Hepatocyte (in vitro differentiated cells): ENCODE results near the gene IFI30. TPM values are rescaled to one million over a fixed set of nuclear protein-coding genes. Genes with fewer than 3 reads are reported as not detected.
"Not testable (repeated sequence)": the region's sequence is repeated elsewhere in the genome, so short reads cannot be mapped to it uniquely, and the experiment has no call there.

Experiments used
- DNase-seq: peaks from one replicate; pipeline ENCODE4 v3.0.0-alpha.2; 2016; ENCODE audit warnings: low spot score
- H2AFZ ChIP-seq: fragments of 200-600 bp; sonication (generic); 2 replicates; pipeline ENCODE4 v1.6.0; 2016; ENCODE audit warnings: antibody characterized with exemption, mild to moderate bottlenecking
- H3K27ac ChIP-seq: fragments of 200-600 bp; sonication (generic); 2 replicates; pipeline ENCODE4 v1.5.1; 2016; ENCODE audit warnings: mild to moderate bottlenecking
- H3K27me3 ChIP-seq: fragments of 200-600 bp; sonication (generic); 2 replicates; pipeline ENCODE4 v1.6.1; 2016
- H3K36me3 ChIP-seq: fragments of 200-600 bp; sonication (generic); replicated peaks from 2 replicates; pipeline ENCODE4 v1.5.1; 2016; ENCODE audit warnings: low read depth; ENCODE audit not compliant: insufficient read depth
- H3K4me1 ChIP-seq: fragments of 200-600 bp; sonication (generic); 2 replicates; pipeline ENCODE4 v1.5.1; 2016; ENCODE audit warnings: mild to moderate bottlenecking, moderate library complexity; ENCODE audit not compliant: insufficient read depth
- H3K4me2 ChIP-seq: fragments of 200-600 bp; sonication (generic); 2 replicates; pipeline ENCODE4 v1.6.0; 2016
- H3K4me3 ChIP-seq: fragments of 200-600 bp; sonication (generic); 2 replicates; pipeline ENCODE4 v1.5.1; 2016; ENCODE audit warnings: mild to moderate bottlenecking
- H3K79me2 ChIP-seq: fragments of 200-600 bp; sonication (generic); 2 replicates; pipeline ENCODE4 v1.6.0; 2017; ENCODE audit warnings: mild to moderate bottlenecking
- H3K9me2 ChIP-seq: fragments of 200-600 bp; sonication (generic); replicated peaks from 2 replicates; pipeline ENCODE4 v1.6.0; 2017; ENCODE audit warnings: mild to moderate bottlenecking; ENCODE audit not compliant: insufficient read depth
- H3K9me3 ChIP-seq: fragments of 200-600 bp; sonication (generic); 2 replicates; pipeline ENCODE4 v1.5.1; 2016; ENCODE audit warnings: low read depth, mild to moderate bottlenecking
- H4K20me1 ChIP-seq: fragments of 200-600 bp; sonication (generic); 2 replicates; pipeline ENCODE4 v1.6.0; 2016; ENCODE audit warnings: mild to moderate bottlenecking; ENCODE audit not compliant: insufficient read depth, poor library complexity, severe bottlenecking
- EZH2 ChIP-seq: fragments of 200-600 bp; sonication (generic); IDR thresholded peaks from 2 replicates; pipeline ENCODE4 v1.6.1; 2016; ENCODE audit warnings: antibody characterized with exemption, mild to moderate bottlenecking, borderline replicate concordance
- EZH2phosphoT487 ChIP-seq: fragments of 200-600 bp; sonication (generic); IDR thresholded peaks from one replicate; pipeline ENCODE4 v1.6.1; 2018; ENCODE audit warnings: antibody characterized with exemption, mild to moderate bottlenecking, low read depth, moderate library complexity; ENCODE audit not compliant: unreplicated experiment, severe bottlenecking
- WGBS: methylation state at CpG from one replicate; pipeline ENCODE4 v1.1.6; 2016; ENCODE audit warnings: low lambda C conversion rate; ENCODE audit errors: missing lambda C conversion rate; 5-methylcytosine and 5-hydroxymethylcytosine counted together
- polyA plus RNA-seq: library from polyadenylated mRNA; unstranded; fragments of >200 nt; fragmentation: Nextera tagmentation; extraction: Ambion mirVana; gene quantifications from 2 replicates; pipeline ENCODE4 v1.2.1, GENCODE V29; 2016
- total RNA-seq: library from RNA; depleted of rRNA; stranded (reverse); fragments of >200 nt; gene quantifications from 2 replicates; pipeline ENCODE4 v1.2.3, GENCODE V29; 2014
- TF ChIP-seq, protein P1 (sequence below): fragments of 200-600 bp; sonication (generic); IDR thresholded peaks from 2 replicates; pipeline ENCODE4 v1.5.1; 2016; ENCODE audit warnings: antibody characterized with exemption, mild to moderate bottlenecking; ENCODE audit not compliant: poor library complexity

Gene IFI30
- total and polyA plus RNA-seq, 2 experiments from 2014 or later, result 95.7 to 170 TPM

DNA sequence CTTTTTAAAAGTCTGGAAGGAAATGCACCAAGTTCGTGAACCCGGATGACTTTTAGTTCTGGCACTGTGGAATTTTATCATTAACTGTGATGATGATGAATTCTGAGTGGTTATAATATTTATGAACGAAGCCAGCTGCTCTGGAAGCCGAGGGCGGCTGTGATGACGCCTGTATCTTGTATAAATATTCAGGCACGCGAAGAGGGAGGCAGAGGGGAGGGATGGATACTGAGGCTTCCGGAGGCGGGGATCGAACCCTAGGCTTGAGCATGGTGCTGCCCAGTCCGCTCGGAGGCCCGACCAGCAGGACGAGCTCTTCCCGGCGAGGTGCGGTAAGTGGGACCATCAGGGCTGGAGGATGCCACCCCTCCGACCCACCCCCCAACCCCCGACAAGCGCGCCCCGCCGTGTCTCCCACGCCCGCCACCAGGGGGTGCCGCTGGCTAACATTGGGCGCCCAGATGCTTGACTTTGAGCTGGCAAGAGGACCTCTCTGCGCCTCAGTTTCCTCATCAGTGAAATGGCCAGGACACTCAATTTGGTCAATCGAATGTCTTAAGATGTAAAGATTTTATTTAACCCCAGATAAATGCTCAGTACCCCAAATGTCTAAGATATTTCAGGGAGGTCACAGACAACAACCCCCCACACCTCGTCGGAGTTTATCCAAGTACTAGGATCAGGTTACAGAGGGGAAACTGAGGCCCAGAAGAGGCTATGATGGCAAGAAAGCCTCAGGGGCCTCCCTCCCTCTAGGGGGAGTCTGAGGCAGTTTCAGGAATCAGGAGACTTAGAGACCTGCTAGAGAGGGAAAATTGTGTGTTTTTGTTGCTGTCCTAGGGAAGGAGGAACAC is 34.7 kb downstream of the IFI30 start:
- Histone ChIP-seq H3K4me3 (no peak overlapping the region), H2AFZ (no peak overlapping the region), H3K27me3 (no peaks in the 10 kb centered on the region), H4K20me1 (no peaks in the 10 kb centered on the region), H3K36me3 (no peaks in the 10 kb centered on the region), H3K9me2 (no peaks in the 10 kb centered on the region), H3K4me2 (no peak overlapping the region), H3K4me1 (peaks cover 4% of the 10 kb centered on the region), H3K79me2 (no peaks in the 10 kb centered on the region), H3K9me3 (no peaks in the 10 kb centered on the region), H3K27ac (no peak overlapping the region)
- 42% methylated on average over 25 of the region's 32 CpGs for WGBS
- TF ChIP-seq EZH2, result no peak
- TF ChIP-seq, protein P1, sequence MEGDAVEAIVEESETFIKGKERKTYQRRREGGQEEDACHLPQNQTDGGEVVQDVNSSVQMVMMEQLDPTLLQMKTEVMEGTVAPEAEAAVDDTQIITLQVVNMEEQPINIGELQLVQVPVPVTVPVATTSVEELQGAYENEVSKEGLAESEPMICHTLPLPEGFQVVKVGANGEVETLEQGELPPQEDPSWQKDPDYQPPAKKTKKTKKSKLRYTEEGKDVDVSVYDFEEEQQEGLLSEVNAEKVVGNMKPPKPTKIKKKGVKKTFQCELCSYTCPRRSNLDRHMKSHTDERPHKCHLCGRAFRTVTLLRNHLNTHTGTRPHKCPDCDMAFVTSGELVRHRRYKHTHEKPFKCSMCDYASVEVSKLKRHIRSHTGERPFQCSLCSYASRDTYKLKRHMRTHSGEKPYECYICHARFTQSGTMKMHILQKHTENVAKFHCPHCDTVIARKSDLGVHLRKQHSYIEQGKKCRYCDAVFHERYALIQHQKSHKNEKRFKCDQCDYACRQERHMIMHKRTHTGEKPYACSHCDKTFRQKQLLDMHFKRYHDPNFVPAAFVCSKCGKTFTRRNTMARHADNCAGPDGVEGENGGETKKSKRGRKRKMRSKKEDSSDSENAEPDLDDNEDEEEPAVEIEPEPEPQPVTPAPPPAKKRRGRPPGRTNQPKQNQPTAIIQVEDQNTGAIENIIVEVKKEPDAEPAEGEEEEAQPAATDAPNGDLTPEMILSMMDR, result peak; percentile 60
- DNase-seq, result no peak

DNA sequence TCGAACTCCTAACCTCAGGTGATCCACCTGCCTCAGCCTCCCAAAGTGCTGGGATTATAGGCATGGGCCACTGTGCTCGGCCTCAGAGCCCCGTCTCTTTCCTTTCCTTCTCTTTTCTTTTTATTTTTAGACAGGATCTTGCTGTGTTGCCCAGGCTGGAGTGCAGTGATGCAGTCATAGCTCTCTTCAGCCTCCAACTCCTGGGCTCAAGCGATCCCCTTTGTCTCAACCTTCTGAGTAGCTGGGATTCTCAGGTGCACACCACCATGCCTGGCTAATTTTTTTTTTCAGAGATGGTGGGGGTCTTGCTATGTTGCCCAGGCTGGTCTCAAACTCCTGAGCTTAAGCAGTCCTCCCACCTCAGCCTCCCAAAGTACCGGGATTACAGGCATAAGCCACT is 36.3 kb downstream of the IFI30 start:
- H3K4me2 ChIP-seq, H3K36me3 ChIP-seq, DNase-seq, H2AFZ ChIP-seq, H3K9me3 ChIP-seq, H3K27ac ChIP-seq, H3K27me3 ChIP-seq, H4K20me1 ChIP-seq, H3K4me1 ChIP-seq, H3K79me2 ChIP-seq, H3K4me3 ChIP-seq, H3K9me2 ChIP-seq: not testable (repeated sequence)
- WGBS, result 91% methylated on average over 5 of the region's 5 CpGs

GRCh38 chr19:18211683-18212082 is 38.1 kb downstream of the IFI30 start:
- no peaks in the 10 kb centered on the region for H3K79me2 ChIP-seq
- no peaks in the 10 kb centered on the region for H3K36me3 ChIP-seq
- no peak overlapping the region for H3K4me2 ChIP-seq
- no peak overlapping the region for H2AFZ ChIP-seq
- H3K27ac ChIP-seq, result no peak overlapping the region
- WGBS, result 91% methylated on average over 14 of the region's 14 CpGs
- no peaks in the 10 kb centered on the region for H3K27me3 ChIP-seq
- H3K4me1 ChIP-seq, result no peaks in the 10 kb centered on the region
- TF ChIP-seq EZH2phosphoT487, result no peak
- TF ChIP-seq, protein P1, result no peak
- no peak overlapping the region for H3K4me3 ChIP-seq
- H4K20me1 ChIP-seq, result no peaks in the 10 kb centered on the region
- H3K9me2 ChIP-seq, result no peaks in the 10 kb centered on the region
- no peaks in the 10 kb centered on the region for H3K9me3 ChIP-seq
- DNase-seq, result no peak

DNA sequence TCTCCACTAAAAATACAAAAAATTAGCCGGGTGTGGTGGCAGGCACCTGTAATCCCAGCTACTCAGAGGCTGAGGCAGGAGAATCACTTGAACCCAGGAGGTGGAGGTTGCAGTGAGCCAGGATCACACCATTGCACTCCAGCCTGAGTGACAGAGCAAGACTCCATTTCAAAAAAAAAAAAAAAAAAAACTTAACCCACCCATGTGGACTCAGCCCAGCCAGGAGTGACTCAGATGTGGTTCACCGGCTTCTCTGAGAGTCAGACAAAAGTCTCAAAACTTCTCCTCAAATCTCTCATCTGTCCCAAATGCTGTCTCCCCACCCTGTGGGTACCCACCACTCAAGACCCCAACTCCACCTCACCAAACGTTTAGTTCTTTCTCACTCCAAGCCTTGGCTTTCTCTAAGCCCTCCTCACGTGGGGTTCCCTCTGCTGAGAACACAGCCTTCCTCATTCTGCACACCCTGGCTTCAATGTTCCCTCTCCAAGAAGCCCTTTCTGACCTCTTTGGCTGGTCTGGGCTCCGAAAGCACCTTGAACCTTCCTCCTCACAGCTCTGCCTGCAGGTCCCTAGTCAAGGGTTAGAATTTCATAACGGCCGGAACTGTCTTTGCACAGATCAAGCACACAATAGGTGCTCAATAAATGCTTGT is 41.3 kb downstream of the IFI30 start:
- H4K20me1 ChIP-seq, result no peaks in the 10 kb centered on the region
- H3K4me1 ChIP-seq, result no peaks in the 10 kb centered on the region
- no peaks in the 10 kb centered on the region for H3K27me3 ChIP-seq
- H3K4me3 ChIP-seq, result no peak overlapping the region
- no peaks in the 10 kb centered on the region for H3K36me3 ChIP-seq
- H3K9me2 ChIP-seq, result no peaks in the 10 kb centered on the region
- TF ChIP-seq EZH2 (no peak), EZH2phosphoT487 (no peak)
- TF ChIP-seq, protein P1, result no peak
- H3K27ac ChIP-seq, result no peak overlapping the region
- WGBS, result 77% methylated on average over 7 of the region's 7 CpGs
- H3K79me2 ChIP-seq, result no peaks in the 10 kb centered on the region
- no peak overlapping the region for H3K4me2 ChIP-seq
- H3K9me3 ChIP-seq, result no peaks in the 10 kb centered on the region
- DNase-seq, result no peak
- H2AFZ ChIP-seq, result no peak overlapping the region
